Adipocyte (in vitro differentiated cells): Measurements from ENCODE around the gene SLC9A9.

ENCODE experiments used
- DNase-seq: peaks from one replicate; pipeline ENCODE4 v3.0.0-alpha.2; 2015; ENCODE audit warnings: low read depth
- H3K27me3 ChIP-seq: replicated peaks from 2 replicates; pipeline ENCODE4 v1.7.0; 2013; ENCODE audit warnings: mild to moderate bottlenecking, low read length, moderate library complexity; ENCODE audit not compliant: control insufficient read depth, insufficient read depth
- H3K36me3 ChIP-seq: 2 replicates; pipeline ENCODE4 v1.7.0; 2013; ENCODE audit warnings: low read length, mild to moderate bottlenecking, moderate library complexity; ENCODE audit not compliant: control insufficient read depth, insufficient read depth, severe bottlenecking
- H3K4me1 ChIP-seq: 2 replicates; pipeline ENCODE4 v1.7.0; 2013; ENCODE audit warnings: mild to moderate bottlenecking, low read length, moderate library complexity; ENCODE audit not compliant: control insufficient read depth, insufficient read depth
- H3K4me3 ChIP-seq: 2 replicates; pipeline ENCODE4 v1.7.0; 2013; ENCODE audit warnings: mild to moderate bottlenecking, low read length, moderate library complexity
- H3K9ac ChIP-seq: 2 replicates; pipeline ENCODE4 v1.7.0; 2013; ENCODE audit warnings: mild to moderate bottlenecking, low read length, moderate library complexity
- H3K9me3 ChIP-seq: 2 replicates; pipeline ENCODE4 v1.7.0; 2013; ENCODE audit warnings: mild to moderate bottlenecking, low read length, moderate library complexity; ENCODE audit not compliant: control insufficient read depth

The SLC9A9 gene

DNA sequence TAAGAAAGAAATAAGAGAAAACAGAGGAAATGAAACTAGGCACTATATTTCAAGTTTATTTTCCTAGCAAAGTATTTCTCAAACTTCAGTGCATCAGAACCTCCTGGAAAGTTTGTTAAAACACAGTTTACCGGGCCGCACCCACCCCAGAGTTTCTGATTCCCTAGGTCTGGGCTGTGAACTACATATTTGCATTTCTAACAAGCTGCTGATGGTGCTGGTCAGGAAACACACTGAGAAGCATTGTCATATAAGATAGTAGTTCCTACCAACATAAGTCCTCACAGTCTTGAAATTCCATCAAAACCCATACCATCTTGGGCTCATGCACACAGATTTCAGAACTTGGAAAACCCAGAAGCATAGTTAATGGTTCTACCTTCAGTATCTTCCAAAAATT, 8.3 kb downstream of the SLC9A9 start:
- Histone ChIP-seq H3K4me3 (no peak overlapping the region), H3K9ac (no peak overlapping the region), H3K4me1 (peaks cover 18% of the 10 kb centered on the region), H3K27me3 (no peaks in the 10 kb centered on the region), H3K9me3 (no peaks in the 10 kb centered on the region), H3K36me3 (no peaks in the 10 kb centered on the region)
- DNase-seq, result no peak

- Histone ChIP-seq H3K36me3 (no peaks in the 10 kb centered on the region), H3K27me3 (no peaks in the 10 kb centered on the region), H3K4me3 (no peak overlapping the region), H3K4me1 (peaks cover 25% of the 10 kb centered on the region), H3K9ac (no peak overlapping the region), H3K9me3 (no peaks in the 10 kb centered on the region)
- peak; percentile 56 for DNase-seq
Observed at GRCh38 chr3:143837076-143837475, 11.2 kb downstream of the SLC9A9 start.

- H3K36me3 ChIP-seq, result no peaks in the 10 kb centered on the region
- H3K4me3 ChIP-seq, result no peak overlapping the region
- no peak for DNase-seq
- H3K4me1 ChIP-seq, result peaks cover 36% of the 10 kb centered on the region
- no peaks in the 10 kb centered on the region for H3K9me3 ChIP-seq
- H3K27me3 ChIP-seq, result no peaks in the 10 kb centered on the region
- no peak overlapping the region for H3K9ac ChIP-seq
Observed at GRCh38 chr3:143835312-143835711, 13.0 kb downstream of the SLC9A9 start.

- no peaks in the 10 kb centered on the region for H3K9me3 ChIP-seq
- H3K36me3 ChIP-seq, result no peaks in the 10 kb centered on the region
- H3K4me3 ChIP-seq, result no peak overlapping the region
- peaks cover 24% of the 10 kb centered on the region for H3K4me1 ChIP-seq
- no peak overlapping the region for H3K9ac ChIP-seq
- no peaks in the 10 kb centered on the region for H3K27me3 ChIP-seq
- no peak for DNase-seq
Observed at GRCh38 chr3:143832433-143832832, 15.8 kb downstream of the SLC9A9 start.

GRCh38 chr3:143831994-143832393, 16.3 kb downstream of the SLC9A9 start:
- Histone ChIP-seq H3K36me3 (no peaks in the 10 kb centered on the region), H3K27me3 (no peaks in the 10 kb centered on the region), H3K9ac (no peak overlapping the region), H3K4me3 (peak overlapping the region; percentile 68), H3K9me3 (no peaks in the 10 kb centered on the region), H3K4me1 (peaks cover 24% of the 10 kb centered on the region)
- no peak for DNase-seq

DNA sequence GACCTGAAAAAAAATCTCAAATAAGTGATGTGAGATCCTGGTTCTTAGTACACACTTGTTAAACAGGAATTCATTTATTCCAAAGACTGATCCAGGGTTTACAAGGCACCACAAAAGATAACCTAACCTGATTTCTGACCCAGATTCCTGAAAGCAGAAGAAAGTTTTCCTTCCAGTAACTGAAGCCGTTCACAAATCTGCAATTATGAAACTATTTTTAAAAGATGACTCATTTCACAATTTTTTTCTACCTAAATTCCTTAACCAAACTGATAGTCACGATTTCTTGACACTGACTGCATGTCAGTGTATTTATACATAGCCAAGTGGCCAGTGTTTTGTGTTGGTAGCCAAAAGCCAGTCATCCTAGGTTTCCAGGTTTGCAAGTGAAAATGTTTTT, 17.1 kb downstream of the SLC9A9 start:
- H3K27me3 ChIP-seq, result no peaks in the 10 kb centered on the region
- H3K9ac ChIP-seq, result peak overlapping the region; percentile 55
- peaks cover 24% of the 10 kb centered on the region for H3K4me1 ChIP-seq
- H3K9me3 ChIP-seq, result no peaks in the 10 kb centered on the region
- peak; percentile 60 for DNase-seq
- H3K4me3 ChIP-seq, result peak overlapping the region; percentile 68
- H3K36me3 ChIP-seq, result no peaks in the 10 kb centered on the region

- Histone ChIP-seq H3K4me1 (peaks cover 24% of the 10 kb centered on the region), H3K4me3 (peak overlapping the region; percentile 68), H3K27me3 (no peaks in the 10 kb centered on the region), H3K9ac (peak overlapping the region; percentile 55), H3K36me3 (no peaks in the 10 kb centered on the region), H3K9me3 (no peaks in the 10 kb centered on the region)
- DNase-seq, result no peak
Observed at GRCh38 chr3:143830786-143831185, 17.5 kb downstream of the SLC9A9 start.

GRCh38 chr3:143830063-143830462, 18.2 kb downstream of the SLC9A9 start:
- no peak for DNase-seq
- Histone ChIP-seq H3K4me3 (no peak overlapping the region), H3K9me3 (no peaks in the 10 kb centered on the region)

DNA sequence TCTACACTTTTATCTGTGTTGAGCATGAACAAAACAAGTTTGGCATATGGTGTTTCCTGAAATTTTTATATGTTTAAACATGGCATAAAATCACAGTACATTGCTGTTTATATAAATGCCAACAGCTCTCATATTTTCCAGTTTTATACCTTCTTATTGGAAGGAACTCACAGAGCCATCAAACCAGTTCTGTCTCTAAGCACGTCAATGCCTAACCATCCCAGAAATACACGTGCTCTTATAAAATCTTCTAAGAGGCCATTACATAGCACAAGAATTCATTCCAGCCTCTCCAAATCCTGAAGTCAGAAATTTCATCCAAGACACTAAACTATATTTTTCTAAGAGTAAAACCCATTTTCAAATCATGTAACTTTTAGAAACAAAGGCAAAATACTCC, 20.8 kb downstream of the SLC9A9 start:
- Histone ChIP-seq H3K9ac (no peak overlapping the region), H3K27me3 (no peaks in the 10 kb centered on the region), H3K4me1 (peaks cover 29% of the 10 kb centered on the region)

More at GRCh38 chr3:143830063-143830462, 18.2 kb downstream of the SLC9A9 start:
- peaks cover 28% of the 10 kb centered on the region for H3K4me1 ChIP-seq
- H3K36me3 ChIP-seq, result no peaks in the 10 kb centered on the region
- H3K9ac ChIP-seq, result no peak overlapping the region
- no peaks in the 10 kb centered on the region for H3K27me3 ChIP-seq

DNA sequence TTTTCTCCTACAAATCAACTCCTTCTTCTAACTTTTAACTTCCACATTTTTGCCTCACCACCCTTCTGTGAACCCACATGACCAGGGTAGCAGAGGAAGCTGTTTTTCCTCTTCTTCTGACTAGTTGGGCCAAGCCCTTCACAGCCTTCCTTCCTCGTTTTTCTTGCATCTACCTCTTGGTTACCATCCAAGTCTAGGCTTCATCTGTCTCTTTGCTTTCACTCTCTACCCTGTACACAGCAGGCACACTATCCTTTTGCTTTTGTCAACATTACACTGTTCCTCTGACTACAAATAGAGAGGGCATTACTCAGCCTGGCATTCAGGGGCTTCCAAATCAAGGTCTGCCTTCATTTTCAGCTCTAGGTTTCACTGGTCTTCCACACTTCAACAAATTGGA, 22.0 kb downstream of the SLC9A9 start:
- peaks cover 17% of the 10 kb centered on the region for H3K4me1 ChIP-seq
- no peak for DNase-seq
- no peak overlapping the region for H3K9ac ChIP-seq
- H3K27me3 ChIP-seq, result no peaks in the 10 kb centered on the region
- H3K4me3 ChIP-seq, result no peak overlapping the region
- no peaks in the 10 kb centered on the region for H3K36me3 ChIP-seq
- H3K9me3 ChIP-seq, result no peaks in the 10 kb centered on the region

More for the DNA sequence above, 20.8 kb downstream of the SLC9A9 start:
- no peak for DNase-seq
- H3K36me3 ChIP-seq, result no peaks in the 10 kb centered on the region
- H3K9me3 ChIP-seq, result no peaks in the 10 kb centered on the region
- H3K4me3 ChIP-seq, result no peak overlapping the region

DNA sequence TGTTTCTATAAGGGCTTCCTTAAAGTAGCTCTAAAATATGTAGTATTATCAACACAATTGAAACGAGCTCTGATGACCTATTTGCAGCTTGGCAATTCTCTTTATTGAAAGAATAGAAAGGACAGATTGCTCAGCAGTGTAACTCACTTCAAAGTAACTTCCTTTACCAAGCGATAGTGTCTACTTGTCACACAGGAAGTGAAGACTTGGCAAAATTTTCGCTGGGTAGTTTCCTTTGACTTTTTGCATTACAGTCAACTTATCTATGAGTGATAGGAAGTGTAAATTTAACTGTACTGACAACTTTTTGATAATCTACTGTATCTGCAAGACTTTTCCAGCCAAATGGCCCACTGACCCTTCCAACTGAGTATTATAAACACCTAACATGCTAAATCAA, 22.8 kb downstream of the SLC9A9 start:
- no peak overlapping the region for H3K9ac ChIP-seq
- H3K27me3 ChIP-seq, result no peaks in the 10 kb centered on the region
- H3K9me3 ChIP-seq, result no peaks in the 10 kb centered on the region
- no peak for DNase-seq
- no peak overlapping the region for H3K4me3 ChIP-seq
- peaks cover 10% of the 10 kb centered on the region for H3K4me1 ChIP-seq
- H3K36me3 ChIP-seq, result no peaks in the 10 kb centered on the region

- Histone ChIP-seq H3K4me1 (peaks cover 8% of the 10 kb centered on the region), H3K4me3 (peak overlapping the region; percentile 14), H3K9ac (no peak overlapping the region), H3K36me3 (no peaks in the 10 kb centered on the region), H3K27me3 (no peaks in the 10 kb centered on the region), H3K9me3 (no peaks in the 10 kb centered on the region)
- peak; percentile 56 for DNase-seq
Observed at GRCh38 chr3:143824735-143825385, 23.4 kb downstream of the SLC9A9 start.
